A549 (cell line): Measurements from ENCODE around the gene PGM5. TPM values are rescaled to one million over a fixed set of nuclear protein-coding genes. Genes with fewer than 3 reads are reported as not detected.

Experiments used
- ATAC-seq, 2 experiments: fragments of 200-7000 bp in 1 of 2; fragments of >200 bp in 1 of 2; cut with Nextera tagmentation in 1 of 2; cut with Tn5 transposase in 1 of 2; 3 replicates each; pipeline versions ENCODE4 v1.8.0 to v1.9.1; 2018 to 2020; ENCODE audit warnings: mild to moderate bottlenecking in 1 of 2, moderate library complexity in 1 of 2
- CTCF ChIA-PET: fragments of 300-600 bp; sonication (Branson Sonifier 250); formaldehyde crosslinking; extraction: SDS; loops from one replicate; lab custom pipeline; 2021; ENCODE audit warnings: antibody characterized with exemption, inconsistent platforms; lab: Yijun Ruan, JAX
- POLR2A ChIA-PET: fragments of 350-600 bp; formaldehyde crosslinking; extraction: SDS; loops from one replicate; lab custom pipeline; 2021; ENCODE audit warnings: antibody characterized with exemption, inconsistent platforms; lab: Yijun Ruan, JAX
- DNase-seq, 2 experiments: peaks; one replicate each; pipeline versions ENCODE4 v3.0.0 to v3.0.0-alpha.2; 2011 to 2016; ENCODE audit warnings: low read depth in 1 of 2, low spot score in 1 of 2
- FAIRE-seq: peaks from 2 replicates; lab custom pipeline; 2011; peaks lifted over from hg19 to GRCh38; lab: Jason Lieb, UNC
- H3K27ac ChIP-seq, 2 experiments: fragments of >200 bp; sonication (Bioruptor Twin); formaldehyde crosslinking; 3 replicates each; pipeline ENCODE4 v1.5.1; 2016 to 2017
- H3K4me1 ChIP-seq: fragments of >200 bp; sonication (Bioruptor Twin); formaldehyde crosslinking; 3 replicates; pipeline ENCODE4 v1.6.1; 2016
- H3K4me2 ChIP-seq: fragments of >200 bp; sonication (Bioruptor Twin); formaldehyde crosslinking; 3 replicates; pipeline ENCODE4 v1.6.1; 2016
- H3K4me3 ChIP-seq: fragments of >200 bp; sonication (Bioruptor Twin); formaldehyde crosslinking; 3 replicates; pipeline ENCODE4 v1.5.1; 2016
- H3K9me3 ChIP-seq: fragments of >200 bp; sonication (Bioruptor Twin); formaldehyde crosslinking; 3 replicates; pipeline ENCODE4 v1.6.1; 2016
- ATOH8 ChIP-seq: fragments of 250-450 bp; sonication (Bioruptor Pico); IDR thresholded peaks from 2 replicates; pipeline ENCODE4 v1.5.0; 2020; ENCODE audit warnings: low read depth, mild to moderate bottlenecking, moderate library complexity
- CBX2 ChIP-seq: fragments of 200-600 bp; sonication (generic); IDR thresholded peaks from 2 replicates; pipeline ENCODE4 v1.6.1; 2016; ENCODE audit warnings: low read depth, mild to moderate bottlenecking, borderline replicate concordance
- CHD4 ChIP-seq: fragments of 200-600 bp; sonication (generic); IDR thresholded peaks from 2 replicates; pipeline ENCODE4 v1.6.1; 2016; ENCODE audit warnings: antibody characterized with exemption, mild to moderate bottlenecking, borderline replicate concordance
- CTCF ChIP-seq: fragments of >200 bp; sonication (Bioruptor Twin); formaldehyde crosslinking; IDR thresholded peaks from 3 replicates; pipeline ENCODE4 v1.5.1; 2016
- EHF ChIP-seq: fragments of 250-450 bp; sonication (Bioruptor Pico); IDR thresholded peaks from 2 replicates; pipeline ENCODE4 v1.5.0; 2020; ENCODE audit warnings: mild to moderate bottlenecking
- EHMT2 ChIP-seq: fragments of 200-600 bp; sonication (generic); IDR thresholded peaks from 2 replicates; pipeline ENCODE4 v1.6.1; 2016; ENCODE audit warnings: antibody characterized with exemption, low read depth, mild to moderate bottlenecking, moderate library complexity
- ELK1 ChIP-seq: fragments of 150-350 bp; IDR thresholded peaks from 2 replicates; pipeline ENCODE4 v1.6.1; 2014; ENCODE audit warnings: low read depth, mild to moderate bottlenecking, low read length
- EP300 ChIP-seq, 2 experiments: fragments of >200 bp; sonication (Bioruptor Twin); formaldehyde crosslinking; IDR thresholded peaks; 2 replicates in 1 of 2; 3 replicates in 1 of 2; pipeline ENCODE4 v1.6.1; 2016 to 2017
- ESRRA ChIP-seq: fragments of 150-350 bp; IDR thresholded peaks from 2 replicates; pipeline ENCODE4 v1.6.1; 2014; ENCODE audit warnings: mild to moderate bottlenecking, low read length, borderline replicate concordance
- HEYL ChIP-seq: fragments of 250-450 bp; sonication (Bioruptor Pico); IDR thresholded peaks from 2 replicates; pipeline ENCODE4 v1.8.0; 2021; ENCODE audit warnings: mild to moderate bottlenecking, moderate library complexity
- HOXA7 ChIP-seq: fragments of 250-450 bp; sonication (Bioruptor Pico); IDR thresholded peaks from 2 replicates; pipeline ENCODE4 v1.5.0; 2020; ENCODE audit warnings: mild to moderate bottlenecking, moderate library complexity
- HOXB13 ChIP-seq: fragments of 250-450 bp; sonication (Bioruptor Pico); IDR thresholded peaks from 2 replicates; pipeline ENCODE4 v1.5.0; 2020; ENCODE audit warnings: low read depth, mild to moderate bottlenecking, moderate library complexity
- JUN ChIP-seq, 2 experiments: fragments of >200 bp; sonication (Bioruptor Twin); formaldehyde crosslinking; IDR thresholded peaks; 2 replicates in 1 of 2; 3 replicates in 1 of 2; pipeline ENCODE4 v1.6.1; 2016 to 2017
- JUNB ChIP-seq: fragments of >200 bp; sonication (Bioruptor Twin); formaldehyde crosslinking; IDR thresholded peaks from 2 replicates; pipeline ENCODE4 v1.6.1; 2016
- KDM1A ChIP-seq: fragments of 200-600 bp; sonication (generic); IDR thresholded peaks from 2 replicates; pipeline ENCODE4 v1.6.1; 2016; ENCODE audit warnings: low read depth, mild to moderate bottlenecking
- KDM5A ChIP-seq: fragments of 200-600 bp; sonication (generic); IDR thresholded peaks from 2 replicates; pipeline ENCODE4 v1.6.1; 2016; ENCODE audit warnings: antibody characterized with exemption, mild to moderate bottlenecking
- MYC ChIP-seq: IDR thresholded peaks from 2 replicates; pipeline ENCODE4 v1.6.1; 2012; ENCODE audit warnings: mild to moderate bottlenecking, inconsistent platforms, low read length, improper control_type of control experiment, borderline replicate concordance
- NFE2L2 ChIP-seq: fragments of 150-350 bp; conservative IDR thresholded peaks from 2 replicates; pipeline ENCODE4 v1.6.1; 2014; ENCODE audit warnings: low read length
- NR3C1 ChIP-seq: fragments of >200 bp; sonication (Bioruptor Twin); formaldehyde crosslinking; IDR thresholded peaks from 3 replicates; pipeline ENCODE4 v1.6.1; 2017
- RCOR1 ChIP-seq: fragments of 150-350 bp; IDR thresholded peaks from 2 replicates; pipeline ENCODE4 v1.6.1; 2014; ENCODE audit warnings: antibody characterized with exemption, low read length, low read depth
- REST ChIP-seq: fragments of 200-600 bp; sonication (generic); IDR thresholded peaks from 2 replicates; pipeline ENCODE4 v1.6.1; 2016; ENCODE audit warnings: antibody characterized with exemption, mild to moderate bottlenecking, moderate library complexity
- RFX5 ChIP-seq: fragments of 450-650 bp; IDR thresholded peaks from 2 replicates; pipeline ENCODE4 v1.7.1; 2014; ENCODE audit warnings: antibody characterized with exemption, mild to moderate bottlenecking, moderate library complexity
- TFCP2L1 ChIP-seq: fragments of 250-450 bp; sonication (Bioruptor Pico); IDR thresholded peaks from 2 replicates; pipeline ENCODE4 v1.5.0; 2021; ENCODE audit warnings: mild to moderate bottlenecking
- TP53 ChIP-seq: fragments of 250-450 bp; sonication (Bioruptor Pico); IDR thresholded peaks from 2 replicates; pipeline ENCODE4 v1.5.0; 2021; ENCODE audit warnings: mild to moderate bottlenecking, moderate library complexity
- ZFP36 ChIP-seq: fragments of 450-650 bp; IDR thresholded peaks from 2 replicates; pipeline ENCODE4 v1.6.1; 2014; ENCODE audit warnings: borderline replicate concordance; ENCODE audit not compliant: partially characterized antibody
- ZSCAN20 ChIP-seq: fragments of 250-450 bp; sonication (Bioruptor Pico); IDR thresholded peaks from 2 replicates; pipeline ENCODE4 v1.8.0; 2022; ENCODE audit warnings: mild to moderate bottlenecking, moderate library complexity
- WGBS: methylation state at CpG from one replicate; pipeline ENCODE4 v1.1.6; 2017; ENCODE audit errors: missing lambda C conversion rate; 5-methylcytosine and 5-hydroxymethylcytosine counted together
- polyA plus RNA-seq, 4 experiments: library from polyadenylated mRNA; depleted of rRNA in 3 of 4; stranded (reverse); fragments of >200 nt; fragmentation: RNase III in 1 of 4; extraction: RNeasy Plus Mini Kit Qiagen cat#74134 plus additional on column Dnase treatment in 1 of 4; gene quantifications; 2 replicates in 3 of 4; 3 replicates in 1 of 4; pipeline ENCODE4 v1.2.3, GENCODE V29; 2011 to 2017

PGM5 gene
- polyA plus RNA-seq, 2 of the 4 experiments (the other 2 are of a cell fraction) = 0.18 TPM; not detected in 1

GRCh38 chr9:68437785-68438184 lies 81.4 kb downstream of the PGM5 start:
- ChIA-PET CTCF (no interaction called here), POLR2A (no interaction called here)
- no peaks in the 10 kb centered on the region for H3K4me1 ChIP-seq
- TF ChIP-seq CTCF (no peak), NR3C1 (no peak), CBX2 (no peak), ATOH8 (CRISPR knock-in tag) (no peak), TP53 (CRISPR knock-in tag) (no peak), KDM5A (no peak), JUN (IDR thresholded peaks at IDR 0.05) (no peak), EHMT2 (no peak), ZFP36 (no peak), ESRRA (no peak), EP300 (IDR thresholded peaks at IDR 0.05) (no peak), HOXB13 (CRISPR knock-in tag) (no peak), KDM1A (no peak)
- H3K4me3 ChIP-seq = no peak overlapping the region
- DNase-seq = no peak
- no peak for ATAC-seq
- FAIRE-seq = no peak
- no peak overlapping the region for H3K4me2 ChIP-seq
- peaks cover 4% of the 10 kb centered on the region; the same call in 1 of the 3 replicates for H3K9me3 ChIP-seq
- WGBS = 60% methylated on average over 7 of the region's 7 CpGs
- no peak overlapping the region for H3K27ac ChIP-seq

GRCh38 chr9:68443624-68444023 lies 87.2 kb downstream of the PGM5 start:
- ChIA-PET CTCF (no interaction called here), POLR2A (no interaction called here)
- Histone ChIP-seq H3K4me2 (no peak overlapping the region), H3K4me1 (no peaks in the 10 kb centered on the region), H3K27ac (no peak overlapping the region), H3K4me3 (no peak overlapping the region), H3K9me3 (peaks cover 4% of the 10 kb centered on the region; the same call in 1 of the 3 replicates)
- no peak for ATAC-seq
- TF ChIP-seq ESRRA (no peak), ELK1 (no peak), EHF (CRISPR knock-in tag) (no peak), RFX5 (no peak), TFCP2L1 (CRISPR knock-in tag) (no peak), REST (no peak), ZFP36 (no peak), RCOR1 (no peak), HEYL (CRISPR knock-in tag) (no peak), HOXA7 (CRISPR knock-in tag) (no peak), NFE2L2 (no peak), ZSCAN20 (no peak), JUNB (no peak), MYC (no peak), CHD4 (no peak)
- FAIRE-seq = no peak
- WGBS = 0% methylated on average over 2 of the region's 2 CpGs
- no peak for DNase-seq
